Ovary (tissue), 9 donors: ENCODE data around the gene FBXO7. TPM values are rescaled to one million over a fixed set of nuclear protein-coding genes. Genes with fewer than 3 reads are reported as not detected.

Experiments
- DNase-seq, 5 donors: peaks; one replicate each; pipeline ENCODE4 v3.0.0-alpha.2; 2019 to 2020
- H3K27ac ChIP-seq, 2 donors: fragments of 200-600 bp; one replicate each; pipeline versions ENCODE4 v1.5.1 to v1.8.0; 2019 to 2022
- H3K27me3 ChIP-seq: fragments of 200-600 bp; one replicate; pipeline ENCODE4 v1.8.0; 2022
- H3K36me3 ChIP-seq: fragments of 200-600 bp; sonication (generic); one replicate; pipeline ENCODE4 v1.5.1; 2019
- H3K4me1 ChIP-seq: one replicate; pipeline ENCODE4 v1.8.1; 2013; ENCODE audit warnings: mild to moderate bottlenecking, moderate library complexity; ENCODE audit not compliant: insufficient read depth
- H3K4me3 ChIP-seq: fragments of 200-600 bp; sonication (generic); one replicate; pipeline ENCODE4 v1.5.1; 2017
- H3K9me3 ChIP-seq, 2 donors: fragments of 200-600 bp in 1 of 2; sonication (generic) in 1 of 2; one replicate each; pipeline versions ENCODE4 v1.5.1 to v1.8.1; 2013 to 2019; ENCODE audit warnings: mild to moderate bottlenecking in 1 of 2, moderate library complexity in 1 of 2
- CTCF ChIP-seq, 3 donors: fragments of 450-650 bp in 2 of 3; fragments of 200-600 bp in 1 of 3; IDR thresholded peaks; one replicate each; pipeline versions ENCODE4 v1.5.1 to v1.8.0; 2016 to 2022; ENCODE audit warnings: antibody characterized with exemption in 3 of 3, mild to moderate bottlenecking in 1 of 3
- EP300 ChIP-seq: sonication (generic); formaldehyde crosslinking; IDR thresholded peaks from one replicate; pipeline ENCODE4 v1.6.1; 2017; ENCODE audit warnings: antibody characterized with exemption
- POLR2A ChIP-seq: fragments of 450-650 bp; IDR thresholded peaks from one replicate; pipeline ENCODE4 v1.6.1; 2017; ENCODE audit warnings: antibody characterized with exemption, mild to moderate bottlenecking, moderate library complexity
- WGBS, 3 donors: extraction: QIAGEN DNeasy Blood & Tissue Kit in 1 of 3; methylation state at CpG; one replicate each; pipeline versions ENCODE4 v1.1.5 to v1.1.7; 2013 to 2017; 5-methylcytosine and 5-hydroxymethylcytosine counted together
- intact Hi-C, 4 donors: fragments of 100-400 bp; cut with DNase I; formaldehyde crosslinking; loops; one replicate each; pipeline versions ENCODE4 v1.11.0 to v1.15.1; 2022 to 2023
- polyA plus RNA-seq, 2 donors: library from polyadenylated mRNA; stranded (reverse); fragments of 200-250 nt in 1 of 2; fragments of 350-450 nt in 1 of 2; fragmentation: Illumina TruSeq in 1 of 2; extraction: RNeasy Lipid Tissue Mini Kit (QIAGEN cat#74804) in 1 of 2; gene quantifications; one replicate each; pipeline ENCODE4 v1.2.3, GENCODE V29; 2013 to 2014
- total RNA-seq, 7 donors: library from RNA; depleted of rRNA in 2 of 7; stranded (reverse); fragments of >200 nt in 2 of 7; fragmentation: NEBNext Ultra II Directional in 3 of 7; extraction: Animal tissue kit (Norgen Biotek cat#: 25700) in 3 of 7; gene quantifications; one replicate each; pipeline versions ENCODE4 v1.1.0 to v1.2.4, GENCODE V29; 2016 to 2023
- donor health status: DM: no; HTN: no; CAD: no; lungs with moderate emphysema.
- donor health status: DM: no; HTN: no; CAD: no.
- donor health status: Bipolar disorder and iron deficiency.
- donor health status: DM: yes; HTN: yes; CAD: no.
- donor health status: DM: no; HTN: no; CAD: no.
- donor health status: DM: yes; HTN: yes; CAD: no.

Gene FBXO7
- total and polyA plus RNA-seq, 9 donors: 69.7 to 151 (median 85.6) TPM

GRCh38 chr22:32536352-32536751 is 61.7 kb downstream of the FBXO7 start:
- 80 to 98% (median 92%) methylated on average over 2 of the region's 2 CpGs for WGBS, 3 donors
- no peak overlapping the region for H3K4me3 ChIP-seq
- no peak for TF ChIP-seq CTCF (IDR thresholded peaks at IDR 0.05)
- no peak for TF ChIP-seq EP300
- TF ChIP-seq POLR2A: no peak
- no peaks in the 10 kb centered on the region for H3K9me3 ChIP-seq
- no peak for DNase-seq
- no peaks in the 10 kb centered on the region for H3K36me3 ChIP-seq
- intact Hi-C loops: loop anchor here in 3 of 4 donors (10.0 kb wide), 3 partner anchors 88 to 268 kb away; partner anchors contain the start of gene TIMP3 (in 1 of the 3)
- H3K27me3 ChIP-seq: no peaks in the 10 kb centered on the region
- H3K27ac ChIP-seq: no peak overlapping the region
- H3K4me1 ChIP-seq: peaks cover 17% of the 10 kb centered on the region

- no peak for DNase-seq
- Histone ChIP-seq H3K27ac (no peak overlapping the region), H3K27me3 (no peaks in the 10 kb centered on the region), H3K4me3 (no peak overlapping the region), H3K9me3 (no peaks in the 10 kb centered on the region), H3K4me1 (peaks cover 12% of the 10 kb centered on the region), H3K36me3 (no peaks in the 10 kb centered on the region)
- intact Hi-C loops: loop anchor here in 3 of 4 donors (10.0 kb wide), 3 partner anchors 86 to 266 kb away; partner anchors contain the start of gene TIMP3 (in 1 of the 3)
- no peak for TF ChIP-seq EP300
- no peak for TF ChIP-seq CTCF (IDR thresholded peaks at IDR 0.05)
- no peak for TF ChIP-seq POLR2A
- 88 to 92% (median 92%) methylated on average over 7 of the region's 7 CpGs for WGBS, 3 donors
Observed at GRCh38 chr22:32538521-32538920, 63.9 kb downstream of the FBXO7 start.

- intact Hi-C loops: loop anchor here in 3 of 4 donors (10.0 kb wide), 3 partner anchors 85 to 265 kb away; partner anchors contain the start of gene TIMP3 (in 1 of the 3)
- no peak overlapping the region for H3K27ac ChIP-seq
Observed at GRCh38 chr22:32539631-32540421, 65.2 kb downstream of the FBXO7 start.

GRCh38 chr22:32541481-32541880 is 66.9 kb downstream of the FBXO7 start:
- Histone ChIP-seq H3K4me1 (peaks cover 15% of the 10 kb centered on the region), H3K27me3 (no peaks in the 10 kb centered on the region), H3K4me3 (no peak overlapping the region), H3K9me3 (no peaks in the 10 kb centered on the region), H3K36me3 (no peaks in the 10 kb centered on the region), H3K27ac (no peak overlapping the region)
- 86 to 92% (median 88%) methylated on average over 13 of the region's 13 CpGs for WGBS, 3 donors
- no peak for TF ChIP-seq POLR2A
- no peak for TF ChIP-seq EP300
- TF ChIP-seq CTCF (IDR thresholded peaks at IDR 0.05): no peak
- DNase-seq: no peak
- intact Hi-C loops: no loop called here

More at GRCh38 chr22:32539631-32540421, 65.2 kb downstream of the FBXO7 start:
- no peak overlapping the region for H3K4me3 ChIP-seq
- H3K4me1 ChIP-seq: peaks cover 12% of the 10 kb centered on the region
- H3K36me3 ChIP-seq: no peaks in the 10 kb centered on the region
- TF ChIP-seq POLR2A: no peak
- no peak for TF ChIP-seq CTCF (IDR thresholded peaks at IDR 0.05)
- no peak for TF ChIP-seq EP300
- H3K27me3 ChIP-seq: no peaks in the 10 kb centered on the region
- no peaks in the 10 kb centered on the region for H3K9me3 ChIP-seq
- DNase-seq: no peak
- WGBS, 3 donors: 63 to 75% (median 70%) methylated on average over 10 of the region's 10 CpGs
